H1 (cell line): ENCODE results near the gene HMGB3. TPM values are rescaled to one million over a fixed set of nuclear protein-coding genes. Genes with fewer than 3 reads are reported as not detected.

ENCODE experiments used
- ATF3 ChIP-seq: IDR thresholded peaks from 2 replicates; pipeline ENCODE4 v1.6.1; 2011; ENCODE audit warnings: low read depth, mild to moderate bottlenecking, low read length; ENCODE audit not compliant: insufficient read depth
- polyA plus RNA-seq, 7 experiments: library from polyadenylated mRNA; depleted of rRNA in 3 of 7; stranded (reverse) in 5 of 7; unstranded in 2 of 7; fragments of >200 nt in 5 of 7; fragments of 200-250 nt in 2 of 7; gene quantifications; 1 replicate in 5 of 7; 2 replicates in 1 of 7; 4 replicates in 1 of 7; pipeline versions ENCODE4 v1.2.1 to v1.2.3, GENCODE V29; 2011 to 2013; ENCODE audit warnings: missing spikeins in 2 of 7, mixed read lengths in 2 of 7
- total RNA-seq: library from RNA; stranded (reverse); fragmentation: NEBNext Ultra II Directional; extraction: Animal tissue kit (Norgen Biotek cat#: 25700); gene quantifications from 2 replicates; pipeline ENCODE4 v1.2.1, GENCODE V29; 2021

The HMGB3 gene
- total and polyA plus RNA-seq, 2 of the 8 experiments (the other 6 are each of a cell fraction or from before 2014, with no cell fraction given), result 55.8 to 346 TPM

- TF ChIP-seq ATF3, result no peak
These were observed 40.1 kb upstream of the HMGB3 start (continued) for GRCh38 chrX:150942942-150943594.
